GM19372 (cell line): ENCODE data around the gene ARHGAP28.

Source experiments
- ATAC-seq: cut with Tn5 transposase; IDR thresholded peaks from one replicate; pipeline ENCODE4 v1.9.1; 2021; ENCODE audit warnings: mild to moderate bottlenecking, low read depth, moderate library complexity; ENCODE audit not compliant: unreplicated experiment

The ARHGAP28 gene

GRCh38 chr18:6954501-6954900 is 225.0 kb downstream of the ARHGAP28 start:
- no peak for ATAC-seq

DNA sequence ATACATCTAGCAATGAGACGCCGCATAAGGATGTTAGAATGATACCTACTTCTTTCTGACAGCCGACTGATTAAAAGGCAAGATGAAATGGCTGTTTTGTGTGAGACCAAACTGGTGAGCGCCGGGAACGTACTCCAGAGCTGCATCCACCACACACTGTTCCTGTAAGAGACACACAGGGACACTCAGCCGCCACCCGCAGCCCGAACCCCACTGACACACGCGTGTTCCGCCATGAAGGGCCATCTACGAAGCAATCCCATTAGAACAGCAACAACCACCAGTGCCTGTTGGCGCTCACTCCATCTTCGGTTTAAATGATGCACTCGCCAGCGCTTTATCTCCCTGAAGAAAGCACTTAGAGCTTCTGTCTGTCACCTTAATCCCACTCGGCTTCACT is 225.8 kb downstream of the ARHGAP28 start:
- ATAC-seq, result no peak

- no peak for ATAC-seq
Observed at GRCh38 chr18:6956495-6956894, 227.0 kb downstream of the ARHGAP28 start.

- ATAC-seq, result no peak
Observed at GRCh38 chr18:6956999-6957398, 227.5 kb downstream of the ARHGAP28 start.

DNA sequence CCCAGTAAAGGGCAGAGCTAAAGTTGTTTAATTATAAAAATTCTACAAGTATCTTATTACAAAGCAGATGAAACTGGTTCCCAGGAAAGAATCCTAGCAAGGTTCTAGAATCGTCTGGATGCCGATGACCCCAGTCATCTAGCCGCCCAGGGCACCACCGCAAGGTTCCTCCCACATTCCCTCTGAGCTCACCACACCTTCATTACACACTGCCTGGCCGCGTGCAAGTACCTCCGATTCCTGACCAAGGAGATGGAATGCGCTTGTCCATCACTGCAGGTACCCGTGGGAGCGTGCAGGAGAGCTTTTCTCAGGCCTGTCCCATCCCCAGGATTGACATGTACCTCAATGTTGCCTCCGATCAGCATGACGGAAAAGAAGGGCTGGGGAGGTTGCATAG is 229.6 kb downstream of the ARHGAP28 start:
- ATAC-seq, result no peak

DNA sequence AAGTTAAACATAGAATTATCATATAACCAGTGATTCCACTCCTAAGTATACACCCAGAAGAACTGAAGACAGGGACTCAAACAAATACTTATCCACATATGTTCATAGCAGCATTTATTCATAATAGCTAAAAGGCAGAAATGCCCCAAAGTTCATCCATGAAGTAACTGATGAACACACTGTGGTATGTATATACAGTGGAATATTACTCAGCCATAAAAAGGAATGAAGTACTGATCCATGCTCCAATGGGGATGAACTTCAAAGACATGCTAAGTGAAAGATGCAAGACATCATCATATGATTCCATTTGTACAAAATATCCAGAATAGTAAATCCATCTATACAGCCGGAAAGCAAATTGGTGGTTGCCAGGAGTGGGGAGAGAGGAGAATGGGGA is 230.6 kb downstream of the ARHGAP28 start:
- no peak for ATAC-seq

DNA sequence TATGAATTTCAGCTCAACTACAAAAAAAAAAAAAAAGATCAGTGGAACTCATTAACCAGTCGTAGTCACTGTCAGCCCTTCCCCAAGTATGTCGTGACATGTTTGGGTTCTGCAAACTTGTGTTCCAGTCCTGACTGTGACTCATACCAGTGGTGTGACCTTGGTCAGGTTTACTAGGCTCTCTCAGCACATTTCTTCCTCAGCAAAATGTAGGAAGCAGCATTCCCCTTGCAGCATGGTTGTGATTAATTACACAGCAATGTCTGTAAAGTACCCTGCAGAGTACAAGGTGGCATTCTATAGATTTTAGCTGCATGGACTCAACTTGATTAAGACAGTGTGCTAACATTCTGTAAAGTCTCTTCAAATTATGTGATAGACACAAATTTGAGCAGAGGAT is 231.1 kb downstream of the ARHGAP28 start:
- no peak for ATAC-seq

DNA sequence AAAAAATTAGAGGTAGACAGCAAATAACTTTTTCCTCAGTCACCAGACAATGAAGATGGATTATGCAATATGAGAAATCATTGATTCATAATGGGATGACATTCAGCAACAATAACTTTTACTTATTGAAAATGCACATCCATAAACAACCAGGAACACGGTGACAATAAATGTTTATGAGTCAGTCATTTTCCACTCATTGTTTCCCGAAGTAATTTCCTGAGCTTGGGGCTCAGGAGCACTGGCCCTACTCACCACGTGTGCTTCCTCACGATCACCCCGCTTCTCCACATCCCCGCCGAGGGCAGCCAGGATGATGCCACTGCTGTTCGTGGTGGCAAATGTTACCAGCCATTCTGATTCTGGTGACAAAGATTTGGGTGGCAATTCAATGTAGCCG is 231.8 kb downstream of the ARHGAP28 start:
- no peak for ATAC-seq

DNA sequence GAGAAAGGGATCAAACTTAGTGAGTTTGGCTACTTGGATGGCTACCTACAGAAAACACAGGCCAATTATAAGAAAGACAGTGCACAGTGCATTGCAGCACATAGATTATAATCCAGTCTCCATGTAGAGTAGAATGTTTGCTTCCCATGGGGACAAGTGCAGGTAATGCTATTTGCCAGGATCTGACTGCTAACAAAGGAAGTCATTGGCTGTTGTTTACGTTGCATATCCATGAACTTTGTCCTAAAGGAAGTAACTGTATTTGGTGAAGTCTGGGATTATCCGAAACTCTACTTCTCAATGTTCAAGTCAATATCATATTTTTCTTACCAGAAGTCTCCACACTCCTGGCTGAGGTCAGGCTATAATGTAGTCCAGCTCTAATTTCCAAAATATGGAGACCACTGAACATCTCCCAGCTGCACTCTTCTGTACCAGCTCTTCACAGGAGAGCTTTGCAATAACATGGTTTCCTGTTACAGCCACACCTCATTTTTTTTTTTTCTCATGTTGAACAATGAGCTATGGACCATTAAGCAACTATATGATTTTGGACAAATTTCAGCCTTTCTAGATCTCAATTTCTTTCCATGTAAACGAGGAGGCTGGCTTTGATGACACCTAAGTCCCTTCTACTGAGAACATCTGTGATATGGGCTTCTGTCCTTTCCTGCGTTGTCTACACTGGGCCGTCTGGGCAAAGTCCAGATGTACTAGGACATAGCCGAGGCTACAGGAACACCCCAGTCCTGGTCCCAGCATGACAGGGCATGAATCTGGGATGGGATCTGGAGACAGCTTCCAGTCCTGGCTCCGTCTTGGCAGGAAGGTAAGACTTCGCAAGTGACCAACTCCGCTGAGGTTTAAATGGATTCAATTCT is 233.3 kb downstream of the ARHGAP28 start:
- ATAC-seq, result no peak

DNA sequence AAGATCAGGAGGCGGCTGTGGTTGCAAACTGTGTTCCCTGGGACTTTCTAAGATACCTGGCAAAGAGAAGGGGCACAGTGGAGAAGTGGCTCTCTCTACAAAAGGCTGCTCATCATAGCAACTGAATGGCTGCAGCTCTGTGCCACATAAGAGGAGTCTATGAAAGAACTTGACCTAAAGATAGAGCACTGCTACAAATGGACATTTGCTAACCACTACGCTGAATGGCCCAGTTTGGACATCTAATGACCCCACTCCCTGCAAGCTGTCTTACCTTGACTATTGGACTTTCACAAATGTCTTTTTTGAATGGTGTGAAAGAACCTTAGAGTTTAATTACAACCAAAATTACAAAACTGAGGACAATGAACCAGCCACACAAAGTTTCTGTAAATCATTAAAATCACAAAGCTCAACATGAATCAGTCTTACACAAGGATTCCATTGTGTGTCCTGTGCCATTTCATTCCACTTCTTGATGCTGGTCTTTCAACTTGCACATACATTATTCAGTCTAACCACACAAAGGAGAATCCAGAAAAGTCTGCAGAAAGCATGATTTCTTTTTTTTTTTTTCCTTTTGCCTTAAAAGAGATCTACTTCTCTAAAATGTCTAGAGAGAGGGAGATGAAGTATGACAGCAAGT is 234.1 kb downstream of the ARHGAP28 start:
- no peak for ATAC-seq
